Neural cell (in vitro differentiated cells): ENCODE data around the gene KRTAP10-10. TPM values are rescaled to one million over a fixed set of nuclear protein-coding genes. Genes with fewer than 3 reads are reported as not detected.

Experiments
- H2AFZ ChIP-seq: fragments of 200-600, 300-800 bp; sonication (generic), shearing (Covaris generic); 2 replicates; pipeline ENCODE4 v1.6.0; 2014; ENCODE audit warnings: low read depth, mild to moderate bottlenecking, antibody characterized with exemption, low read length, moderate library complexity
- H3F3A ChIP-seq: fragments of 200-600 bp; shearing (Covaris generic); 2 replicates; pipeline ENCODE4 v1.6.1; 2016; ENCODE audit warnings: mild to moderate bottlenecking, moderate library complexity, mixed read lengths, antibody characterized with exemption, low read length; ENCODE audit not compliant: insufficient read depth, poor library complexity, severe bottlenecking
- H3K27ac ChIP-seq: fragments of 200-600, 300-800 bp; sonication (generic), shearing (Covaris generic); 2 replicates; pipeline ENCODE4 v1.5.1; 2014; ENCODE audit warnings: mild to moderate bottlenecking, low read length, moderate library complexity
- H3K27me3 ChIP-seq: fragments of 300-800, 200-600 bp; sonication (generic), shearing (Covaris generic); 2 replicates; pipeline ENCODE4 v1.6.0; 2014; ENCODE audit warnings: mild to moderate bottlenecking, low read depth, low read length, moderate library complexity; ENCODE audit not compliant: insufficient read depth
- H3K36me3 ChIP-seq: fragments of 300-800, 200-600 bp; sonication (generic), shearing (Covaris generic); 2 replicates; pipeline ENCODE4 v1.5.1; 2014; ENCODE audit warnings: mild to moderate bottlenecking, antibody characterized with exemption, low read length, moderate library complexity; ENCODE audit not compliant: insufficient read depth
- H3K4me2 ChIP-seq: fragments of 300-800, 200-600 bp; sonication (generic), shearing (Covaris generic); 2 replicates; pipeline ENCODE4 v1.6.0; 2014; ENCODE audit warnings: mild to moderate bottlenecking, low read length
- H3K4me3 ChIP-seq: fragments of 300-800, 200-600 bp; sonication (generic), shearing (Covaris generic); 2 replicates; pipeline ENCODE4 v1.5.1; 2014; ENCODE audit warnings: mild to moderate bottlenecking, low read length, moderate library complexity
- H3K79me2 ChIP-seq: fragments of 200-600 bp; shearing (Covaris generic); replicated peaks from 2 replicates; pipeline ENCODE4 v1.6.0; 2014; ENCODE audit warnings: mild to moderate bottlenecking, low read length, moderate library complexity; ENCODE audit not compliant: insufficient read depth
- H3K9ac ChIP-seq: fragments of 300-800, 200-600 bp; sonication (generic), shearing (Covaris generic); 2 replicates; pipeline ENCODE4 v1.6.1; 2016; ENCODE audit warnings: mild to moderate bottlenecking, low read length, mixed read lengths
- H3K9me2 ChIP-seq: fragments of 200-600 bp; shearing (Covaris generic); 2 replicates; pipeline ENCODE4 v1.6.1; 2016; ENCODE audit warnings: mild to moderate bottlenecking, low read length, mixed read lengths; ENCODE audit not compliant: insufficient read depth
- H3K9me3 ChIP-seq: fragments of 200-600, 300-800 bp; sonication (generic), shearing (Covaris generic); 2 replicates; pipeline ENCODE4 v1.6.1; 2016; ENCODE audit warnings: mild to moderate bottlenecking, mixed run types, low read length, moderate library complexity, mixed read lengths
- H4K20me1 ChIP-seq: fragments of 200-600 bp; shearing (Covaris generic); 2 replicates; pipeline ENCODE4 v1.6.1; 2016; ENCODE audit warnings: mild to moderate bottlenecking, mixed run types; ENCODE audit not compliant: insufficient read depth
- EP300 ChIP-seq: fragments of 450-650 bp; conservative IDR thresholded peaks from 2 replicates; pipeline ENCODE4 v1.6.1; 2014; ENCODE audit warnings: antibody characterized with exemption, mild to moderate bottlenecking, moderate library complexity; ENCODE audit not compliant: poor library complexity, severe bottlenecking
- EZH2 ChIP-seq: fragments of 200-600, 300-800 bp; shearing (Covaris generic), sonication (generic); IDR thresholded peaks from 2 replicates; pipeline ENCODE4 v1.6.1; 2014; ENCODE audit warnings: antibody characterized with exemption, low read length, borderline replicate concordance, mild to moderate bottlenecking; ENCODE audit not compliant: insufficient read depth, poor library complexity, severe bottlenecking
- MXI1 ChIP-seq: fragments of 450-650 bp; conservative IDR thresholded peaks from 2 replicates; pipeline ENCODE4 v1.6.1; 2014; ENCODE audit warnings: antibody characterized with exemption, mild to moderate bottlenecking; ENCODE audit not compliant: poor library complexity, severe bottlenecking
- POLR2AphosphoS5 ChIP-seq: IDR thresholded peaks from 2 replicates; pipeline ENCODE4 v1.6.1; 2012
- RAD21 ChIP-seq: fragments of 450-650 bp; conservative IDR thresholded peaks from 2 replicates; pipeline ENCODE4 v1.6.1; 2014; ENCODE audit warnings: antibody characterized with exemption, mild to moderate bottlenecking, moderate library complexity
- SMC3 ChIP-seq: fragments of 450-650 bp; conservative IDR thresholded peaks from 2 replicates; pipeline ENCODE4 v1.6.1; 2014; ENCODE audit warnings: antibody characterized with exemption, mild to moderate bottlenecking, moderate library complexity; ENCODE audit not compliant: poor library complexity
- TAF1 ChIP-seq: IDR thresholded peaks from 2 replicates; pipeline ENCODE4 v1.6.1; 2012; ENCODE audit warnings: low read depth
- polyA plus RNA-seq: library from polyadenylated mRNA; depleted of rRNA; stranded (reverse); fragments of >200 nt; gene quantifications from 2 replicates; pipeline ENCODE4 v1.2.3, GENCODE V29; 2014
- TF ChIP-seq, protein P1 (sequence below): fragments of 450-650 bp; IDR thresholded peaks from 2 replicates; pipeline ENCODE4 v1.5.1; 2014; ENCODE audit warnings: antibody characterized with exemption, mild to moderate bottlenecking, moderate library complexity; ENCODE audit not compliant: poor library complexity, severe bottlenecking
- TF ChIP-seq, protein P2 (sequence below): IDR thresholded peaks from 2 replicates; pipeline ENCODE4 v1.6.1; 2012; ENCODE audit warnings: borderline replicate concordance

Gene KRTAP10-10
- polyA plus RNA-seq, 1 donor from 2014 or later, result not detected

DNA sequence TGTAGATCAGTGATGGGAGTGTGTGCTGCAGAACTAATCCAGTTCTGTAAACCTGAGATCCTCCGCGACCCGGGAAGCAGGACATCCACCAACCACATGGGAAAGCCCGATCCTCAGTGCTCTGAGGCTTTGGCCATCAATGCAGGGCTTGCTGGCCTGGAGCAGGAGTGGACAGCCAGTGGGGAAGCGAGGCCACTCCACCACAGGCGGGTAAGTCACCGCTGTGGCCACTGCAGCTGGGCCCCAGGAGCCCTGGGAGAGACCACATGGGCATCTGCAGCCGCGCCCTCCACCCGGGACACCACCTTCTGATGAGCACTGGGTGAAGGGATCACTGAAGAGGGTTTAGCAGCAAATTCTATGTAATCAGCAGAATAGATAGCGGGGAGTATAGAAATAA, 44.0 kb downstream of the KRTAP10-10 start:
- no peak overlapping the region for H3K4me2 ChIP-seq
- H4K20me1 ChIP-seq, result no peaks in the 10 kb centered on the region
- H3K36me3 ChIP-seq, result no peaks in the 10 kb centered on the region
- no peaks in the 10 kb centered on the region for H3K79me2 ChIP-seq
- H2AFZ ChIP-seq, result no peak overlapping the region
- no peak overlapping the region for H3K27ac ChIP-seq
- H3F3A ChIP-seq, result no peaks in the 10 kb centered on the region
- TF ChIP-seq, protein P1, sequence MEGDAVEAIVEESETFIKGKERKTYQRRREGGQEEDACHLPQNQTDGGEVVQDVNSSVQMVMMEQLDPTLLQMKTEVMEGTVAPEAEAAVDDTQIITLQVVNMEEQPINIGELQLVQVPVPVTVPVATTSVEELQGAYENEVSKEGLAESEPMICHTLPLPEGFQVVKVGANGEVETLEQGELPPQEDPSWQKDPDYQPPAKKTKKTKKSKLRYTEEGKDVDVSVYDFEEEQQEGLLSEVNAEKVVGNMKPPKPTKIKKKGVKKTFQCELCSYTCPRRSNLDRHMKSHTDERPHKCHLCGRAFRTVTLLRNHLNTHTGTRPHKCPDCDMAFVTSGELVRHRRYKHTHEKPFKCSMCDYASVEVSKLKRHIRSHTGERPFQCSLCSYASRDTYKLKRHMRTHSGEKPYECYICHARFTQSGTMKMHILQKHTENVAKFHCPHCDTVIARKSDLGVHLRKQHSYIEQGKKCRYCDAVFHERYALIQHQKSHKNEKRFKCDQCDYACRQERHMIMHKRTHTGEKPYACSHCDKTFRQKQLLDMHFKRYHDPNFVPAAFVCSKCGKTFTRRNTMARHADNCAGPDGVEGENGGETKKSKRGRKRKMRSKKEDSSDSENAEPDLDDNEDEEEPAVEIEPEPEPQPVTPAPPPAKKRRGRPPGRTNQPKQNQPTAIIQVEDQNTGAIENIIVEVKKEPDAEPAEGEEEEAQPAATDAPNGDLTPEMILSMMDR, result no peak
- TF ChIP-seq, protein P2, sequence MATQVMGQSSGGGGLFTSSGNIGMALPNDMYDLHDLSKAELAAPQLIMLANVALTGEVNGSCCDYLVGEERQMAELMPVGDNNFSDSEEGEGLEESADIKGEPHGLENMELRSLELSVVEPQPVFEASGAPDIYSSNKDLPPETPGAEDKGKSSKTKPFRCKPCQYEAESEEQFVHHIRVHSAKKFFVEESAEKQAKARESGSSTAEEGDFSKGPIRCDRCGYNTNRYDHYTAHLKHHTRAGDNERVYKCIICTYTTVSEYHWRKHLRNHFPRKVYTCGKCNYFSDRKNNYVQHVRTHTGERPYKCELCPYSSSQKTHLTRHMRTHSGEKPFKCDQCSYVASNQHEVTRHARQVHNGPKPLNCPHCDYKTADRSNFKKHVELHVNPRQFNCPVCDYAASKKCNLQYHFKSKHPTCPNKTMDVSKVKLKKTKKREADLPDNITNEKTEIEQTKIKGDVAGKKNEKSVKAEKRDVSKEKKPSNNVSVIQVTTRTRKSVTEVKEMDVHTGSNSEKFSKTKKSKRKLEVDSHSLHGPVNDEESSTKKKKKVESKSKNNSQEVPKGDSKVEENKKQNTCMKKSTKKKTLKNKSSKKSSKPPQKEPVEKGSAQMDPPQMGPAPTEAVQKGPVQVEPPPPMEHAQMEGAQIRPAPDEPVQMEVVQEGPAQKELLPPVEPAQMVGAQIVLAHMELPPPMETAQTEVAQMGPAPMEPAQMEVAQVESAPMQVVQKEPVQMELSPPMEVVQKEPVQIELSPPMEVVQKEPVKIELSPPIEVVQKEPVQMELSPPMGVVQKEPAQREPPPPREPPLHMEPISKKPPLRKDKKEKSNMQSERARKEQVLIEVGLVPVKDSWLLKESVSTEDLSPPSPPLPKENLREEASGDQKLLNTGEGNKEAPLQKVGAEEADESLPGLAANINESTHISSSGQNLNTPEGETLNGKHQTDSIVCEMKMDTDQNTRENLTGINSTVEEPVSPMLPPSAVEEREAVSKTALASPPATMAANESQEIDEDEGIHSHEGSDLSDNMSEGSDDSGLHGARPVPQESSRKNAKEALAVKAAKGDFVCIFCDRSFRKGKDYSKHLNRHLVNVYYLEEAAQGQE, result no peak
- TF ChIP-seq EP300 (no peak), EZH2 (no peak), MXI1 (no peak), RAD21 (no peak), TAF1 (no peak), POLR2AphosphoS5 (no peak), SMC3 (no peak)
- H3K4me3 ChIP-seq, result no peak overlapping the region
- H3K9me3 ChIP-seq, result no peaks in the 10 kb centered on the region
- no peaks in the 10 kb centered on the region for H3K27me3 ChIP-seq
- no peaks in the 10 kb centered on the region for H3K9me2 ChIP-seq
- H3K9ac ChIP-seq, result no peak overlapping the region

DNA sequence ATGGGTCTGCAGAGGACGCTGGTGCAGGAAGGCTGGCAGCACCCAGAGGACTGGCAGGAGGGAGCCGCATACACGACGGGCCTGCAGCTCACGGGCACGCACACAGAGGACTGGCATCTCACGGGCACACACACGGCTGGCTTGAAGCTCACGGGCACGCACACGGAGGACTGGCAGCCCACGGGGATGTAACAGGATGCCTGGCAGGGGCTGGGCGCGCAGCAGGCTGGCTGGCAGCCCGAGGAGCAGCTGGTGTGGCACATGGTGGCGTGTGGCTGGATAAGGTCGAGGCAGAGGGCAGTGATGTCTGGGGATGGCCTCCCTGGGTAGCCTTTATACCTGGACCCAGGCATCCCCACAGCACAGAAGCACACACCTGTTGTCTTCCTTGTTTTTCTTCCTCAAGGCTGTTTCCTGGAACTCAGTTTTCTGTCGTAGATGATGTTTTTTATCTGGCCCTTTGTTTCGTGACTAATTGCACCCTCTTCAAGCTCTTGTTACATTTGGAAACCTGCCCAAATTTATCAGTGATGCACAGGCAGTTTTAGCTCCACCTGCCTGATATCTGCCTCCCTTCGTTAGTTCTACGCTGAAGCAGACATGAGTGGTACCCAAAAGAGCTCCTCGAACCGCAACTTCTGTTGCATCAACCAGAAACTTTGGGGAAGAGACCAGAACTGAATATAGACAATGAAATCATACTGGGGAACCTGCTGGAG, 44.9 kb downstream of the KRTAP10-10 start, which contains the start of gene KRTAP12-1:
KRTAP12-1 (minus strand) TSS at position 303 of the 719 bp plus-strand sequence; CDS start at position 263, 40 bp downstream.
- Histone ChIP-seq H3K9me2 (no peaks in the 10 kb centered on the region), H3K27ac (no peak within 1 kb of the TSS), H2AFZ (no peak within 1 kb of the TSS), H3K4me3 (no peak within 1 kb of the TSS), H3K79me2 (no peaks in the 10 kb centered on the region), H3K9ac (no peak within 1 kb of the TSS), H3K4me2 (no peak within 1 kb of the TSS), H4K20me1 (no peaks in the 10 kb centered on the region), H3F3A (no peaks in the 10 kb centered on the region), H3K9me3 (no peaks in the 10 kb centered on the region), H3K27me3 (no peaks in the 10 kb centered on the region), H3K36me3 (no peaks in the 10 kb centered on the region)
- TF ChIP-seq TAF1, result no peak
